HG03520 (cell line): Measurements from ENCODE around the gene KLRD1.
"Not testable (repeated sequence)": the region's sequence is repeated elsewhere in the genome, so short reads cannot be mapped to it uniquely, and the experiment has no call there.

Experiments
- ATAC-seq: cut with Tn5 transposase; IDR thresholded peaks from one replicate; pipeline ENCODE4 v1.9.1; 2021; ENCODE audit warnings: mild to moderate bottlenecking, moderate library complexity; ENCODE audit not compliant: unreplicated experiment

KLRD1 gene

GRCh38 chr12:10307630-10308029 lies at the start of gene KLRD1:
Gene KLRD1, plus strand, starts transcription at chr12:10307870. Its CDS starts 208 bp downstream, at chr12:10308078.
- ATAC-seq: no peak

GRCh38 chr12:10260927-10261326 lies 46.7 kb upstream of the KLRD1 start:
- ATAC-seq: no peak

- ATAC-seq: no peak
Measured at GRCh38 chr12:10268037-10268436, 39.6 kb upstream of the KLRD1 start.

GRCh38 chr12:10272467-10272866 lies 35.2 kb upstream of the KLRD1 start:
- ATAC-seq: no peak

GRCh38 chr12:10276774-10277173 lies 30.9 kb upstream of the KLRD1 start:
- no peak for ATAC-seq

- no peak for ATAC-seq
Measured at GRCh38 chr12:10278104-10278503, 29.6 kb upstream of the KLRD1 start.

- no peak for ATAC-seq
Measured at GRCh38 chr12:10279937-10280336, 27.7 kb upstream of the KLRD1 start.

- no peak for ATAC-seq
Measured at GRCh38 chr12:10283027-10283426, 24.6 kb upstream of the KLRD1 start.

GRCh38 chr12:10285919-10286318 lies 21.8 kb upstream of the KLRD1 start:
- no peak for ATAC-seq

- ATAC-seq: no peak
Measured at GRCh38 chr12:10289005-10289754, 18.5 kb upstream of the KLRD1 start.

- no peak for ATAC-seq
Measured at GRCh38 chr12:10291030-10291429, 16.6 kb upstream of the KLRD1 start.

GRCh38 chr12:10293151-10293550 lies 14.5 kb upstream of the KLRD1 start:
- no peak for ATAC-seq

GRCh38 chr12:10293570-10294227 lies 14.0 kb upstream of the KLRD1 start:
- no peak for ATAC-seq

- no peak for ATAC-seq
Measured at GRCh38 chr12:10301103-10301502, 6.6 kb upstream of the KLRD1 start.

GRCh38 chr12:10304161-10304574 lies 3.5 kb upstream of the KLRD1 start:
- no peak for ATAC-seq

- ATAC-seq: no peak
Measured at GRCh38 chr12:10305411-10305810, 2.3 kb upstream of the KLRD1 start.

GRCh38 chr12:10310926-10311720 lies 3.5 kb downstream of the KLRD1 start:
- ATAC-seq: no peak

- ATAC-seq: no peak
Measured at GRCh38 chr12:10319388-10319787, 11.7 kb downstream of the KLRD1 start.

- no peak for ATAC-seq
Measured at GRCh38 chr12:10320643-10321042, 13.0 kb downstream of the KLRD1 start.

- ATAC-seq: not testable (repeated sequence)
Measured at GRCh38 chr12:10328691-10329090, 21.0 kb downstream of the KLRD1 start.

GRCh38 chr12:10331642-10332239 lies 24.1 kb downstream of the KLRD1 start:
- ATAC-seq: no peak
